ENCODE measurements around the gene CEBPE. TPM values are rescaled to one million over a fixed set of nuclear protein-coding genes. Genes with fewer than 3 reads are reported as not detected.

Gene CEBPE
- total and polyA plus RNA-seq, 7 donors, result 0.03 to 0.22 (median 0.18) TPM; not detected in 3

DNA sequence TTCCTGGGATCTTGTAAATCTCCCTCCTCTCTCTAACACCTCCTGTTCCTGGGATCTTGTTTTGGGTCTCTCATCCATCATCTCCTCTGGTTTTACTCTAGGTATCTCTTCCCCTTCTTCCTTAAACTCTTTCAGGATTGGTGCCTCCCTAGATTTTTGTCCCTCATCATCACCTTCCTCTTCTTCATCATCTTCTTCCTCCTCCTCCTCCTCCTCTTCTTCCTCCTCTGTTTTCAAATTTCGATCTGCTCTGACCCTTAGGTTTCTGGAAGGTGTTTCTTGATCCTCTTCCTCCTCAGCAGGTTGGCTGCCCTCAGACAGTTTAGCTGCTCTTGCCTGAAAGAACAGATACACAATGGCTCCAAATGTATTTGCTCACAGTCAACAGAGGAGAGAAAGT, 38.6 kb downstream of the CEBPE start:
- H3K27ac ChIP-seq, result no peak overlapping the region

DNA sequence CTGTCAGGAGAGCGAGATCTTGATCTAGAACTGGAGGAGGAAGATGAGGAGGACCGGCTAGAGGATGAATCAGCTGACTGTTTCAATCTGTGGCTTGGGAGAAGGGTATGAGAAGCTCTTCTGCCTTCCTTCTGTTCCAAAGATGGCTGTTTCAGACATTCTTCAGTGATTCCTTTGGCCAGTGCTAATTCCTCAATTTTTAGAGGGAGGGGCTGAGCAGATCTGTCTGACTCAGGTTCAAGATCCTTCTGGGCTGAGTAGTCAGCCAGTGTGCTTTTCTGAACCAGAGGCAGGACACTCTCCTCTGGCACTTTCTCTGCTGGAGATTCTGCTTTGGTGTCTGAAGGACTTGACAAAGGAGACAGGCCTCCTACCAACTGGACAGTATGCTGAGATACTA, 39.3 kb downstream of the CEBPE start:
- Histone ChIP-seq H3K4me3 (no peak overlapping the region), H3K27ac (peak overlapping the region; percentile 78), H3K4me1 (peaks cover 30% of the 10 kb centered on the region), H3K9me3 (no peaks in the 10 kb centered on the region), H3K27me3 (ENCODE audit: insufficient read depth in 3 of 3, low read length in 2 of 3) (no peaks in the 10 kb centered on the region), H3K36me3 (ENCODE audit: insufficient read depth in 1 of 2, low read depth in 1 of 2) (peaks cover 27 to 100% of the 10 kb centered on the region in 2 donors)
- ATAC-seq (no peak), DNase-seq (no peak)
- intact Hi-C loops (cut with DNase I), result no loop called here
- 87 to 92% (median 89%) methylated on average over 2 of the region's 2 CpGs for WGBS, 3 donors
- TF ChIP-seq, protein P1, sequence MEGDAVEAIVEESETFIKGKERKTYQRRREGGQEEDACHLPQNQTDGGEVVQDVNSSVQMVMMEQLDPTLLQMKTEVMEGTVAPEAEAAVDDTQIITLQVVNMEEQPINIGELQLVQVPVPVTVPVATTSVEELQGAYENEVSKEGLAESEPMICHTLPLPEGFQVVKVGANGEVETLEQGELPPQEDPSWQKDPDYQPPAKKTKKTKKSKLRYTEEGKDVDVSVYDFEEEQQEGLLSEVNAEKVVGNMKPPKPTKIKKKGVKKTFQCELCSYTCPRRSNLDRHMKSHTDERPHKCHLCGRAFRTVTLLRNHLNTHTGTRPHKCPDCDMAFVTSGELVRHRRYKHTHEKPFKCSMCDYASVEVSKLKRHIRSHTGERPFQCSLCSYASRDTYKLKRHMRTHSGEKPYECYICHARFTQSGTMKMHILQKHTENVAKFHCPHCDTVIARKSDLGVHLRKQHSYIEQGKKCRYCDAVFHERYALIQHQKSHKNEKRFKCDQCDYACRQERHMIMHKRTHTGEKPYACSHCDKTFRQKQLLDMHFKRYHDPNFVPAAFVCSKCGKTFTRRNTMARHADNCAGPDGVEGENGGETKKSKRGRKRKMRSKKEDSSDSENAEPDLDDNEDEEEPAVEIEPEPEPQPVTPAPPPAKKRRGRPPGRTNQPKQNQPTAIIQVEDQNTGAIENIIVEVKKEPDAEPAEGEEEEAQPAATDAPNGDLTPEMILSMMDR (IDR thresholded peaks at IDR 0.05), result no peak

More for the DNA sequence above, 38.6 kb downstream of the CEBPE start:
- Histone ChIP-seq H3K36me3 (ENCODE audit: insufficient read depth in 1 of 2, low read depth in 1 of 2) (peaks cover 27 to 100% of the 10 kb centered on the region in 2 donors), H3K4me3 (no peak overlapping the region), H3K9me3 (no peaks in the 10 kb centered on the region), H3K4me1 (peaks cover 30% of the 10 kb centered on the region), H3K27me3 (ENCODE audit: insufficient read depth in 3 of 3, low read length in 2 of 3) (no peaks in the 10 kb centered on the region)
- intact Hi-C loops (cut with DNase I), result no loop called here
- DNase-seq, result no peak
- TF ChIP-seq, protein P1 (IDR thresholded peaks at IDR 0.05), result no peak
- ATAC-seq, result no peak
- 78 to 95% (median 86%) methylated on average over 1 of the region's 1 CpG for WGBS, 3 donors

DNA sequence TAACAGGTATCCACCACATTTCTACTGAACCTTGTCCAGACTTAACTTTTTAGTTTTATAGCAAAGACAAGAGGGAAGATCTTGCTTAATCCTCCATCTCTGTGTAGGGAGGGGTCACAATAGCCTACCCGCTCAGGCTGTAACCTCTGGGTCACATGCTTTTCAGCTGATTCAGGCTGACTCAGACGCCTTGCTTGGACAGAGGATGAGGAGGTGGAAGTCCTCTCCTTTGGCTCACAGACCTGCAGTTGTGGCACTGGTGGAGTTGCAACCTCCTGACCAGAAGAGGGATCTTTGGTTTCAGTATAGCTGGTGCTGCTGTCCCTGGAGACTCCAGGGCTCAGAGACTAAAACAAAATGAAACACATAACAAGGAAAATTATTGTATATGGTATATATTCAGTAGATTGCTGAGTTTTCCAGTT, 40.4 kb downstream of the CEBPE start:
- peaks cover 27 to 100% of the 10 kb centered on the region in 2 donors for H3K36me3 ChIP-seq (ENCODE audit: insufficient read depth in 1 of 2, low read depth in 1 of 2)
- intact Hi-C loops (cut with DNase I), result no loop called here
- no peaks in the 10 kb centered on the region for H3K27me3 ChIP-seq (ENCODE audit: insufficient read depth in 3 of 3, low read length in 2 of 3)
- WGBS, 3 donors, result 14 to 39% (median 27%) methylated on average over 2 of the region's 2 CpGs
- ATAC-seq (peak; percentile 95 to 98 (median 98)), DNase-seq (peak; percentile 78 to 85)
- peaks cover 30% of the 10 kb centered on the region for H3K4me1 ChIP-seq
- H3K27ac ChIP-seq, result peak overlapping the region; percentile 78
- H3K9me3 ChIP-seq, result no peaks in the 10 kb centered on the region
- TF ChIP-seq, protein P1 (IDR thresholded peaks at IDR 0.05), result no peak
- no peak overlapping the region for H3K4me3 ChIP-seq

DNA sequence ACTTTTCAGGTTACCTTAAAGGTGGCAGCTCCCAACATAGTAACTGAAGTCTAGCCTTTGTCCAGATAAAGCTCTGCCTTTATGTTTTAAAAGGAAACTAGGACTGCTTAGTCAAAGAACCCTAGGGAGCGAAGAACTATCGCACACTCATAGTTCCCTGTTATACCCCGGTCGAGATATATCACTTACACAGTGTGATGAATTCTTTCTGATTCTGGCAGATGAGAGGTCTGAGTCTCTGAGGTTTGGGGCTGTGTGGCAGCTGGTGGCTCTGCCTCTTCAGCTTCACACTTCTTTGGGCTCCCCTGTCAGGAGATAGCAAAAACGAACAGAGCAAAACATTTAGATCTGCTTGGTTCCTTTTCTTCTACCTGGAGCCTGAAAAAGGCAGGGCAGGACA, 41.1 kb downstream of the CEBPE start:
- ATAC-seq (no peak), DNase-seq (no peak)
- peak overlapping the region; percentile 72 for H3K27ac ChIP-seq
- H3K36me3 ChIP-seq (ENCODE audit: insufficient read depth in 1 of 2, low read depth in 1 of 2), result peaks cover 27 to 100% of the 10 kb centered on the region in 2 donors
- TF ChIP-seq, protein P1 (IDR thresholded peaks at IDR 0.05), result no peak
- intact Hi-C loops (cut with DNase I), result no loop called here
- H3K9me3 ChIP-seq, result no peaks in the 10 kb centered on the region
- peaks cover 30% of the 10 kb centered on the region for H3K4me1 ChIP-seq
- H3K4me3 ChIP-seq, result no peak overlapping the region
- no peaks in the 10 kb centered on the region for H3K27me3 ChIP-seq (ENCODE audit: insufficient read depth in 3 of 3, low read length in 2 of 3)
- 85 to 88% (median 86%) methylated on average over 5 of the region's 5 CpGs for WGBS, 3 donors

DNA sequence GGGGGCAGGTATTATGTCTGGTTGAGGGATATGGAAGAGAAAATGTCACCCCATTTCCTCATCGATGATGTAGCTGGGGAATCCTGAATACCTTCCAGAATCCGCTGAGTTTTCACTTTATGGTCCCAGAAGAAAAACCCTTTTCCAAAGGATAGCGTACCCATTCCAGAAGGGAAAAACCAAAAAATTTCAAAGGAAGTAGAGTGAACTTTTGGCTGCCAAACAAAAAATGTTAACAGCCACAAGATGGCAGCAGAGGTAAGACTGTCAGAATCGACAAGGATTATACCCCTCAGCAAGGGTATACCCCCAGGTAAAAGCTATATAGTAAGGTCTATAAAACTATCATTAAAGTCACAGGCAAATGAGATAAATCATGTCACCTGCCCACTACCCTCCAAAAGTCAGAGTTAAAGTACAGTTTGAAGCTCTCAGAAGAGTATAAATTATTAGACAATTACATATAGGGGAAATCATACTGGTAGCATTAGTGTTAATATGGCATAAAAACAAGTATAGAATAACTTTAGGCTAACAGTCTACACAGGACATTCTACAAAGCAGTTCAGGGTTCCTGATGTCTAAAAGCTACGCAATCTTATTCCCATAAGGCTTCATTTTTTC, 42.2 kb downstream of the CEBPE start:
- peaks cover 32 to 99% of the 10 kb centered on the region in 2 donors for H3K36me3 ChIP-seq (ENCODE audit: insufficient read depth in 1 of 2, low read depth in 1 of 2)
- intact Hi-C loops (cut with DNase I), result no loop called here
- H3K27me3 ChIP-seq (ENCODE audit: insufficient read depth in 3 of 3, low read length in 2 of 3), result no peaks in the 10 kb centered on the region
- ATAC-seq (peak in 1 of 4 donors; percentile 53), DNase-seq (no peak)
- H3K4me1 ChIP-seq, result peaks cover 40% of the 10 kb centered on the region
- H3K27ac ChIP-seq, result peak overlapping the region; percentile 72
- H3K9me3 ChIP-seq, result no peaks in the 10 kb centered on the region
- 60 to 62% (median 62%) methylated on average over 5 of the region's 5 CpGs for WGBS, 3 donors
- no peak overlapping the region for H3K4me3 ChIP-seq
- TF ChIP-seq, protein P1 (IDR thresholded peaks at IDR 0.05), result peak; percentile 66

All from psoas muscle (tissue), 8 donors.